ENCODE measurements around the gene CRYAB. TPM values are rescaled to one million over a fixed set of nuclear protein-coding genes. Genes with fewer than 3 reads are reported as not detected.

Gene CRYAB
- total and polyA plus RNA-seq, 3 donors from 2014 or later: 18.4 to 116 (median 20.6) TPM

DNA sequence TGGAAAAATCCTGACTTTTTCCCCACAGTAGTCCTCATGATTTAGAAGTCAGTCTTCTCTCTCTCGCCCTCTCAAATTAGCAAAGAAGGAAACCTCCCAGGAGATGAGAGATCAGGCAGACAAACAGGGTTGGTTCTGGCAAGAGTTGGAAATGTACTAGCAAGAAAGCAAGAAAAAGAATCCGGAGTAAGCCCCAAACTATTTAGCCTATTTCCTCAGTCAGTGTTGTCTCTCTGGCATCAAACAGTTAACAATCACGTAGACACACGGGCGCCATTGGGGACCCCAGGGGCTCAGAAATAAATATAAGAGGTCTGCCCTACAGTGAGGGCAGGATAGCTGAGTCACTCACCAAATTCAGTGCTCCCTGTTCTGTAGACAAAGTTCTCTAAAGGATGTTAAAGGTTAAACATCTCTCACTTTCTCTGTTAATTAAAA is 11.8 kb upstream of the CRYAB start:
- intact Hi-C loops (cut with DNase I; ENCODE audit: low total_unique reads): no loop called here
- Histone ChIP-seq H3K36me3 (ENCODE audit: low read depth, missing control alignments) (no peaks in the 10 kb centered on the region), H3K4me3 (no peak overlapping the region), H3K27me3 (no peaks in the 10 kb centered on the region), H3K9me3 (no peaks in the 10 kb centered on the region), H3K27ac (peak overlapping the region; percentile 22 to 81), H3K4me1 (peaks cover 13% of the 10 kb centered on the region)
- TF ChIP-seq POLR2A (IDR thresholded peaks at IDR 0.05): no peak
- TF ChIP-seq, protein P1, sequence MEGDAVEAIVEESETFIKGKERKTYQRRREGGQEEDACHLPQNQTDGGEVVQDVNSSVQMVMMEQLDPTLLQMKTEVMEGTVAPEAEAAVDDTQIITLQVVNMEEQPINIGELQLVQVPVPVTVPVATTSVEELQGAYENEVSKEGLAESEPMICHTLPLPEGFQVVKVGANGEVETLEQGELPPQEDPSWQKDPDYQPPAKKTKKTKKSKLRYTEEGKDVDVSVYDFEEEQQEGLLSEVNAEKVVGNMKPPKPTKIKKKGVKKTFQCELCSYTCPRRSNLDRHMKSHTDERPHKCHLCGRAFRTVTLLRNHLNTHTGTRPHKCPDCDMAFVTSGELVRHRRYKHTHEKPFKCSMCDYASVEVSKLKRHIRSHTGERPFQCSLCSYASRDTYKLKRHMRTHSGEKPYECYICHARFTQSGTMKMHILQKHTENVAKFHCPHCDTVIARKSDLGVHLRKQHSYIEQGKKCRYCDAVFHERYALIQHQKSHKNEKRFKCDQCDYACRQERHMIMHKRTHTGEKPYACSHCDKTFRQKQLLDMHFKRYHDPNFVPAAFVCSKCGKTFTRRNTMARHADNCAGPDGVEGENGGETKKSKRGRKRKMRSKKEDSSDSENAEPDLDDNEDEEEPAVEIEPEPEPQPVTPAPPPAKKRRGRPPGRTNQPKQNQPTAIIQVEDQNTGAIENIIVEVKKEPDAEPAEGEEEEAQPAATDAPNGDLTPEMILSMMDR (IDR thresholded peaks at IDR 0.05): no peak
- 36 to 46% methylated on average over 5 of the region's 5 CpGs for WGBS, 2 donors
- DNase-seq: peak; percentile 11

DNA sequence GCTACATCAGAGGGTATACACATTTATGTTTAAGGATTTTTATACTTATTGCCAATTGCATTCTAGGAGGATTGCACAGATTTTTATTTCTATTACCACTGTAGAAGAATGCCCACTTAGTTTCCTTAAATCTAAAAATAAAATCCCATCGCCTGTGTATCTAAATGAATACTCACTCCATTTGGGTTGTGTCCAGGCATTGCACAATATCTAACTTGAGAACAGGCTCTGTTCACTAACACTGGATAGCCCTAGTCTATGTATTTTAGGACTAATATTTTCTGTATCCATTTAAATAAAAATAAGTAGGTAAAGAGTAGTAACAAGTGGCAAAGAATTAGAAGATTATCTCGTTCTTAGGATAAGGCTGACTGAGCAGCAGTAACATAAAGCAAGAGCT is 11.2 kb upstream of the CRYAB start:
- intact Hi-C loops (cut with DNase I; ENCODE audit: low total_unique reads): no loop called here
- Histone ChIP-seq H3K36me3 (ENCODE audit: low read depth, missing control alignments) (no peaks in the 10 kb centered on the region), H3K27ac (peak overlapping the region; percentile 22 to 81), H3K4me1 (peaks cover 13% of the 10 kb centered on the region), H3K9me3 (no peaks in the 10 kb centered on the region), H3K4me3 (no peak overlapping the region), H3K27me3 (no peaks in the 10 kb centered on the region)
- TF ChIP-seq, protein P1 (IDR thresholded peaks at IDR 0.05): no peak
- no peak for TF ChIP-seq POLR2A (IDR thresholded peaks at IDR 0.05)
- WGBS, 2 donors: 25 to 29% methylated on average over 2 of the region's 2 CpGs
- DNase-seq: peak; percentile 80

DNA sequence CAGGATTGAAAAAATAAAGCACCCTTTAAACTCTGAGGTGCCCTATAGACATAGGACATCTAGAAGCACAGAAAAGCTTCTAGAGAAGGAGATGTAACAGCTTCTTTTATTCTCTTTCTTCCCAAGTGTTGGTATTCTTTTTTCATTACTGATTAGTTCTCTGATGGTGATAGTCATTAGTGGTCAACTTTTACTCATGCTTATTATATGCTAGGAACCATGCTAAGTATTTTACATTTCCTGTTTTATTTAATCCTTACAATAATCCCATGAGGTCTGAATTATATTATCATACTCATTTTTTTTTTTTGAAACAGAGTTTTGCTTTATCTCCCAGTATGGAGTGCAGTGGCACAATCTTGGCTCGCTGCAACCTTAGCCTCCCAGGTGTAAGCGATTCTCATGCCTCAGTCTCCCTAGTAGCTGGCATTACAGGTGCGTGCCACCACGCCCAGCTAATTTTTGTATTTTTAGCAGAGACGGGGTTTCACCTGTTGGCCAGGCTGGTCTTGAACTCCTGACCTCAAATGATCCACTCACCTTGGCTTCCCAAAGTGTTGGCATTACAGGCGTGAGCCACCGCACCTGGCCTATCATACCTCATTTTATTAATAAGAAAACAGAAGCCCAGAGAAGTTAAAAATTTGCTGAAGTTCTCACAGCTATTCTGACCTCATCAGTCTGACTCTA is 10.1 kb upstream of the CRYAB start:
- Histone ChIP-seq H3K27me3 (no peaks in the 10 kb centered on the region), H3K4me1 (peaks cover 13% of the 10 kb centered on the region), H3K36me3 (ENCODE audit: low read depth, missing control alignments) (no peaks in the 10 kb centered on the region), H3K9me3 (no peaks in the 10 kb centered on the region), H3K27ac (no peak overlapping the region), H3K4me3 (no peak overlapping the region)
- DNase-seq: no peak
- 89 to 96% methylated on average over 7 of the region's 7 CpGs for WGBS, 2 donors
- no peak for TF ChIP-seq POLR2A (IDR thresholded peaks at IDR 0.05)
- TF ChIP-seq, protein P1 (IDR thresholded peaks at IDR 0.05): no peak
- intact Hi-C loops (cut with DNase I; ENCODE audit: low total_unique reads): no loop called here

DNA sequence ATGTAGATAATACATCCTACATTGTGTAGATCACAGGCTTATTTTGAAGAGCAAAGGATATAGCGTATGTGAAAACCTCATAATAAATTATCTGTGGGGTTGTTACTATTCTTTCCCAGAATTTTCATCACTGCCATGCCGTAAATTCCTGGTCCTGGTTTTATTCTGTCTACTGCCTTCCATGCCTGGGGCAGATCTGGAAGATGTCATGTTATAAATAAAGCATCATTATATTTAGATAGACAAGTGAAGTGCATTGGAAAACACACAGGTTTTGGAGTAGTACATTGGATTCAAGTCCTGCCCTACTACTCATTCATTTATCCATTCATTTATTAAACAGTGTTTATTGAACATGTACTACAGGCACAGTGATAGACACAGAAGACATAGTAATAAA is 9.3 kb upstream of the CRYAB start:
- Histone ChIP-seq H3K27ac (no peak overlapping the region), H3K36me3 (ENCODE audit: low read depth, missing control alignments) (no peaks in the 10 kb centered on the region), H3K9me3 (no peaks in the 10 kb centered on the region), H3K27me3 (no peaks in the 10 kb centered on the region), H3K4me1 (peaks cover 13% of the 10 kb centered on the region), H3K4me3 (no peak overlapping the region)
- WGBS, 2 donors: 75 to 92% methylated on average over 2 of the region's 2 CpGs
- TF ChIP-seq, protein P1 (IDR thresholded peaks at IDR 0.05): no peak
- TF ChIP-seq POLR2A (IDR thresholded peaks at IDR 0.05): no peak
- intact Hi-C loops (cut with DNase I; ENCODE audit: low total_unique reads): no loop called here
- DNase-seq: no peak

All from testis (tissue), 3 donors.